ENCODE results near the gene CCDC3. TPM values are rescaled to one million over a fixed set of nuclear protein-coding genes. Genes with fewer than 3 reads are reported as not detected.

CCDC3 gene
- total and polyA plus RNA-seq, 2 of the 8 experiments (the other 6 are each of a cell fraction or from before 2014, with no cell fraction given) = 3.4 to 3.7 TPM

- no peak for TF ChIP-seq CTBP2 (IDR thresholded peaks at IDR 0.05; ENCODE audit: borderline replicate concordance, insufficient read depth, insufficient read length, low read length)
These were observed 116.7 kb downstream of the CCDC3 start (continued) for GRCh38 chr10:12884851-12885250.

GRCh38 chr10:12880423-12880822, 121.1 kb downstream of the CCDC3 start:
- TF ChIP-seq USF2 (IDR thresholded peaks at IDR 0.05; ENCODE audit: low read length) = no peak
- no peak for TF ChIP-seq RFX5 (IDR thresholded peaks at IDR 0.05; ENCODE audit: borderline replicate concordance, low read depth, low read length)
- no peak for TF ChIP-seq POU5F1 (IDR thresholded peaks at IDR 0.05; ENCODE audit: low read depth, low read length)
- TF ChIP-seq SIRT6 (IDR thresholded peaks at IDR 0.05; ENCODE audit: low read length) = no peak
- TF ChIP-seq POLR2A (IDR thresholded peaks at IDR 0.05; ENCODE audit: control extremely low read depth in 1 of 2, low read depth in 2 of 2, low read length in 2 of 2) = no peak
- TF ChIP-seq CEBPB (IDR thresholded peaks at IDR 0.05; ENCODE audit: low read depth, low read length) = no peak
- H3K9me3 ChIP-seq (ENCODE audit: insufficient read depth in 2 of 2, low read depth in 1 of 2, low read length in 1 of 2) = 0 out of 4 replicates have a peak, but pooled peaks cover 0 to 2% of the 10 kb centered on the region in 2 experiments
- H3K4me1 ChIP-seq (replicated peaks in 1 of 4; ENCODE audit: control insufficient read depth in 3 of 4, insufficient read depth in 4 of 4, low read length in 3 of 4) = no peaks in the 10 kb centered on the region; a peak in 1 of 7 replicates
- H3K4me3 ChIP-seq (ENCODE audit: extremely low read depth in 1 of 4, insufficient read depth in 2 of 4, low read depth in 3 of 4, low read length in 4 of 4) = no peak overlapping the region
- no peak overlapping the region for H3K4ac ChIP-seq (replicated peaks; ENCODE audit: insufficient read length, low read depth, low read length)
- H3K4me2 ChIP-seq (ENCODE audit: insufficient read depth in 1 of 2, low read depth in 2 of 2, low read length in 2 of 2) = no peak overlapping the region
- no peak overlapping the region for H2BK120ac ChIP-seq (replicated peaks; ENCODE audit: low read depth, low read length)
- no peaks in the 10 kb centered on the region for H3K23me2 ChIP-seq (ENCODE audit: low read depth, low read length)
- no peak overlapping the region for H2AFZ ChIP-seq (ENCODE audit: low read length)
- no peak overlapping the region for H2BK5ac ChIP-seq (ENCODE audit: low read depth, low read length)
- H2BK15ac ChIP-seq (ENCODE audit: low read length) = no peak overlapping the region
- FAIRE-seq = no peak
- H3K36me3 ChIP-seq (ENCODE audit: control insufficient read depth in 2 of 4, insufficient read depth in 4 of 4, low read length in 3 of 4) = no peaks in the 10 kb centered on the region
- no peak overlapping the region for H4K5ac ChIP-seq (ENCODE audit: insufficient read length, low read depth, low read length)
- no peaks in the 10 kb centered on the region for H4K20me1 ChIP-seq (replicated peaks in 1 of 2; ENCODE audit: control insufficient read depth in 1 of 2, insufficient read depth in 2 of 2, low read length in 2 of 2)
- no peak overlapping the region for H2AK5ac ChIP-seq (ENCODE audit: low read depth, low read length)
- no peaks in the 10 kb centered on the region for H3K79me2 ChIP-seq (ENCODE audit: control insufficient read depth in 1 of 2, insufficient read depth in 2 of 2, low read length in 2 of 2)
- H3K27ac ChIP-seq (ENCODE audit: low read depth, low read length) = no peak overlapping the region
- ChIA-PET CTCF (ENCODE audit: partially characterized antibody) (interaction anchor here (0.9 to 1.3 kb wide), 3 partner anchors 10 to 508 kb away, joined by 3 to 6 read pairs (median 3); no protein-coding TSS in a partner anchor), POLR2A (ENCODE audit: partially characterized antibody) (no interaction called here)
- DNase-seq (ENCODE audit: low read depth in 1 of 2, low spot score in 2 of 2) = no peak
- H4K91ac ChIP-seq (replicated peaks; ENCODE audit: insufficient read length, low read length) = no peak overlapping the region
- H4K8ac ChIP-seq (ENCODE audit: extremely low read depth, insufficient read depth, low read length) = no peak overlapping the region
- no peak overlapping the region for H3K9ac ChIP-seq (replicated peaks in 1 of 4; ENCODE audit: extremely low read depth in 1 of 4, low read depth in 3 of 4, low read length in 3 of 4)
- no peak overlapping the region for H3K14ac ChIP-seq (ENCODE audit: insufficient read length)
- H3K27me3 ChIP-seq (replicated peaks in 1 of 4; ENCODE audit: control insufficient read depth in 3 of 4, extremely low read depth in 1 of 4, insufficient read depth in 3 of 4, low read length in 3 of 4) = no peaks in the 10 kb centered on the region
- no peak overlapping the region for H3K18ac ChIP-seq (ENCODE audit: extremely low read depth, low read length)
- no peak overlapping the region for H2BK20ac ChIP-seq (ENCODE audit: low read length)
- no peak overlapping the region for H3K23ac ChIP-seq (ENCODE audit: insufficient read length)
- H3K79me1 ChIP-seq (ENCODE audit: low read depth, low read length) = no peaks in the 10 kb centered on the region
- H2BK12ac ChIP-seq (ENCODE audit: low read depth, low read length) = no peak overlapping the region
- H3K56ac ChIP-seq (replicated peaks; ENCODE audit: insufficient read length, low read depth, low read length) = no peak overlapping the region

Measured in H1 (cell line).